Measurements from ENCODE around the gene HES3.
A peak's percentile ranks its signal among the peaks of the same experiment; 100 is the strongest.

HES3 gene

DNA sequence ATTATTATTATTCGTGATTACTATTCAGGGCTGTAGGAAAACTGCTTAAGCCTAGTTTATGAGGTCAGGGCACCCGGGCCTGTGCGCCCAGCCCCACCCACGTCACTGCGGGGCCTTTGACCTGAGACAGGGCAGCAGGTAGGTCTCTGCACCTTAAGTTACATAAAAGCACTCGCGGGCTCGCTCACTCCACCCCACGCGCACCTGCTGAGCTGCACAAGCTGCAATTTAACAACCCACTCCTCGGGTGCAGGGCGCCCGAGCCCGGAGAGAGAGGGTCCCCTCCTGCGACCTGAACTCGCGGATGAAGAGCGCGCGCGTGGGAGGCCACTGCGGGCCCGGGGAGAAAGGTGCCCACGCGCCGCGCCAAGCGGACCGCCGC is 8.7 kb upstream of the HES3 start:
- Histone ChIP-seq H3K79me2 (ENCODE audit: control insufficient read depth, low read length) (peaks cover 45% of the 10 kb centered on the region), H3K4me2 (ENCODE audit: low read length) (peak overlapping the region; percentile 82), H3K27me3 (ENCODE audit: control insufficient read depth, low read length) (peaks cover 14% of the 10 kb centered on the region), H3F3A (ENCODE audit: control insufficient read depth, insufficient read depth) (no peaks in the 10 kb centered on the region), H4K20me1 (ENCODE audit: control insufficient read depth, insufficient read depth, low read depth, low read length) (no peaks in the 10 kb centered on the region), H3K36me3 (ENCODE audit: control insufficient read depth, low read length) (peaks cover 46% of the 10 kb centered on the region), H3K4me3 (ENCODE audit: low read length) (peak overlapping the region; percentile 93), H3K9me2 (replicated peaks; ENCODE audit: control insufficient read depth, low read length) (no peaks in the 10 kb centered on the region), H3K4me1 (ENCODE audit: control insufficient read depth, low read length) (peaks cover 16% of the 10 kb centered on the region), H3K27ac (ENCODE audit: low read depth, low read length) (peak overlapping the region; percentile 38), H3K9me3 (ENCODE audit: control insufficient read depth, insufficient read depth, low read length) (no peaks in the 10 kb centered on the region)
- TF ChIP-seq, protein P1, sequence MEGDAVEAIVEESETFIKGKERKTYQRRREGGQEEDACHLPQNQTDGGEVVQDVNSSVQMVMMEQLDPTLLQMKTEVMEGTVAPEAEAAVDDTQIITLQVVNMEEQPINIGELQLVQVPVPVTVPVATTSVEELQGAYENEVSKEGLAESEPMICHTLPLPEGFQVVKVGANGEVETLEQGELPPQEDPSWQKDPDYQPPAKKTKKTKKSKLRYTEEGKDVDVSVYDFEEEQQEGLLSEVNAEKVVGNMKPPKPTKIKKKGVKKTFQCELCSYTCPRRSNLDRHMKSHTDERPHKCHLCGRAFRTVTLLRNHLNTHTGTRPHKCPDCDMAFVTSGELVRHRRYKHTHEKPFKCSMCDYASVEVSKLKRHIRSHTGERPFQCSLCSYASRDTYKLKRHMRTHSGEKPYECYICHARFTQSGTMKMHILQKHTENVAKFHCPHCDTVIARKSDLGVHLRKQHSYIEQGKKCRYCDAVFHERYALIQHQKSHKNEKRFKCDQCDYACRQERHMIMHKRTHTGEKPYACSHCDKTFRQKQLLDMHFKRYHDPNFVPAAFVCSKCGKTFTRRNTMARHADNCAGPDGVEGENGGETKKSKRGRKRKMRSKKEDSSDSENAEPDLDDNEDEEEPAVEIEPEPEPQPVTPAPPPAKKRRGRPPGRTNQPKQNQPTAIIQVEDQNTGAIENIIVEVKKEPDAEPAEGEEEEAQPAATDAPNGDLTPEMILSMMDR (IDR thresholded peaks at IDR 0.05; ENCODE audit: low read depth, low read length, poor library complexity, severe bottlenecking): no peak
- no peak for TF ChIP-seq EZH2phosphoT487 (IDR thresholded peaks at IDR 0.05; ENCODE audit: borderline replicate concordance, low read length)

DNA sequence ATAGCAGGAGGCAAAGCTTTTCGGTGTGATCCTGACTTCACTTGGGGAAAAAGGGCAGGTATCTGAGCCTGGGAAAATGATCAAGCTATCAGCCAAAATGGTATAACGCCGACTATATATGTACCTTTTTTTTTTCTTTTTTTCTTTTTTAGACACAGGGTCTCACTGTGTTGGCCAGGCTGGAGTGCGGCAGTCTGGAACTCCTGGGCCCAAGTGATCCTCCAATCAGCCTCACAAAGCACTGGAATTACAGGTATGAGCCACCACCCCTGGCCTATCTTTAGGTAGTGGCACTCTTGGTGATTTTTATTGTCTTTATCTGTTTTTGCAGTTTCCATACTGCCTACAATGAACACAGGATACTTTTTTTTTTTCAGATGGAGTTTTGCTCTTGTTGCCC is 6.9 kb upstream of the HES3 start:
- H3K4me2 ChIP-seq (ENCODE audit: low read length): no peak overlapping the region
- no peaks in the 10 kb centered on the region for H3F3A ChIP-seq (ENCODE audit: control insufficient read depth, insufficient read depth)
- H4K20me1 ChIP-seq (ENCODE audit: control insufficient read depth, insufficient read depth, low read depth, low read length): no peaks in the 10 kb centered on the region
- H3K4me1 ChIP-seq (ENCODE audit: control insufficient read depth, low read length): peaks cover 16% of the 10 kb centered on the region
- H3K79me2 ChIP-seq (ENCODE audit: control insufficient read depth, low read length): peaks cover 31% of the 10 kb centered on the region
- peaks cover 31% of the 10 kb centered on the region for H3K27me3 ChIP-seq (ENCODE audit: control insufficient read depth, low read length)
- H3K27ac ChIP-seq (ENCODE audit: low read depth, low read length): no peak overlapping the region
- TF ChIP-seq EZH2phosphoT487 (IDR thresholded peaks at IDR 0.05; ENCODE audit: borderline replicate concordance, low read length): no peak
- TF ChIP-seq, protein P1 (IDR thresholded peaks at IDR 0.05; ENCODE audit: low read depth, low read length, poor library complexity, severe bottlenecking): no peak
- H3K4me3 ChIP-seq (ENCODE audit: low read length): no peak overlapping the region
- no peaks in the 10 kb centered on the region for H3K9me2 ChIP-seq (replicated peaks; ENCODE audit: control insufficient read depth, low read length)
- H3K36me3 ChIP-seq (ENCODE audit: control insufficient read depth, low read length): peaks cover 31% of the 10 kb centered on the region
- no peaks in the 10 kb centered on the region for H3K9me3 ChIP-seq (ENCODE audit: control insufficient read depth, insufficient read depth, low read length)

DNA sequence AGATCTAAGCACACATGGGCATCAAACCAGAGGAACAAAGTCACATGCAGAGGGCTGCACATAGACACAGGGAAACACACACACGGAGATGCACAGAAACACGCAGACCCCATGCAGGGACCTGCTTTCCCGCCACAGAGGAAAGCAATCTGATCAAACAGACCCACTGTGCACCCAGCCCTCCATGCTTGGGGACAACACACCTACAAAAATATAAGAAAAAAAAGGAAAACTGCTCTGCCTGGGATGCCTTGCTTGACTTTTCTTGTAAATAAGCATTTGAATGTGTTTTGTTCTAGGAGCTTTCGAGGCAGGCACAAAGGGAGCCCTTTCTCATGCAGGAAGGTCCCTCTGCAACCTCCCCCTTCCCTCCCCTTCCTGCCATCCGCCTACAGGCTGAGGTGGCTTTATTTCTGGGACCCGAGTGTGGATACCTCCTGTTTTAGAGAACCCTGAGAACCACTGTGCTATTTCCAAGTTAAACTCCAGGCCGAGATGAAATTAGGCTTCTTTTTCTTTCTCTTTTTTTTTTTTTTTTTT is 4.7 kb upstream of the HES3 start:
- Histone ChIP-seq H3K4me2 (ENCODE audit: low read length) (no peak overlapping the region), H3K4me3 (ENCODE audit: low read length) (no peak overlapping the region), H4K20me1 (ENCODE audit: control insufficient read depth, insufficient read depth, low read depth, low read length) (no peaks in the 10 kb centered on the region), H3K27me3 (ENCODE audit: control insufficient read depth, low read length) (peaks cover 51% of the 10 kb centered on the region), H3F3A (ENCODE audit: control insufficient read depth, insufficient read depth) (no peaks in the 10 kb centered on the region), H3K4me1 (ENCODE audit: control insufficient read depth, low read length) (peaks cover 12% of the 10 kb centered on the region), H3K9me3 (ENCODE audit: control insufficient read depth, insufficient read depth, low read length) (no peaks in the 10 kb centered on the region), H3K79me2 (ENCODE audit: control insufficient read depth, low read length) (peaks cover 14% of the 10 kb centered on the region), H3K36me3 (ENCODE audit: control insufficient read depth, low read length) (peaks cover 11% of the 10 kb centered on the region), H3K9me2 (replicated peaks; ENCODE audit: control insufficient read depth, low read length) (no peaks in the 10 kb centered on the region), H3K27ac (ENCODE audit: low read depth, low read length) (no peak overlapping the region)
- TF ChIP-seq EZH2phosphoT487 (IDR thresholded peaks at IDR 0.05; ENCODE audit: borderline replicate concordance, low read length): no peak
- TF ChIP-seq, protein P1 (IDR thresholded peaks at IDR 0.05; ENCODE audit: low read depth, low read length, poor library complexity, severe bottlenecking): no peak

Measured in DOHH2 (cell line).